DOHH2 (cell line): Measurements from ENCODE around the gene YDJC.

Experiments
- H3F3A ChIP-seq: fragments of 200-600 bp; sonication (generic), shearing (Covaris generic); 2 replicates; pipeline ENCODE4 v1.6.0; 2016; ENCODE audit warnings: antibody characterized with exemption, mild to moderate bottlenecking; ENCODE audit not compliant: control insufficient read depth, insufficient read depth
- H3K27ac ChIP-seq: fragments of 200-600 bp; sonication (generic); 2 replicates; pipeline ENCODE4 v1.5.1; 2014; ENCODE audit warnings: low read depth, mild to moderate bottlenecking, low read length, moderate library complexity
- H3K27me3 ChIP-seq: fragments of 200-600 bp; sonication (generic); 2 replicates; pipeline ENCODE4 v1.6.1; 2014; ENCODE audit warnings: mild to moderate bottlenecking, low read length, mixed read lengths; ENCODE audit not compliant: control insufficient read depth
- H3K36me3 ChIP-seq: fragments of 200-600 bp; sonication (generic); 2 replicates; pipeline ENCODE4 v1.6.1; 2014; ENCODE audit warnings: mild to moderate bottlenecking, low read length, moderate library complexity, mixed read lengths; ENCODE audit not compliant: control insufficient read depth
- H3K4me1 ChIP-seq: fragments of 200-600 bp; sonication (generic); 2 replicates; pipeline ENCODE4 v1.6.1; 2014; ENCODE audit warnings: mild to moderate bottlenecking, low read length, mixed read lengths; ENCODE audit not compliant: control insufficient read depth
- H3K4me2 ChIP-seq: fragments of 200-600 bp; sonication (generic); 2 replicates; pipeline ENCODE4 v1.6.0; 2014; ENCODE audit warnings: mild to moderate bottlenecking, low read length, moderate library complexity
- H3K4me3 ChIP-seq: fragments of 200-600 bp; sonication (generic); 2 replicates; pipeline ENCODE4 v1.5.1; 2014; ENCODE audit warnings: mild to moderate bottlenecking, low read length, mixed read lengths
- H3K79me2 ChIP-seq: fragments of 200-600 bp; sonication (generic); 2 replicates; pipeline ENCODE4 v1.6.1; 2014; ENCODE audit warnings: mild to moderate bottlenecking, low read length, mixed read lengths; ENCODE audit not compliant: control insufficient read depth
- H3K9me2 ChIP-seq: fragments of 200-600 bp; sonication (generic); replicated peaks from 2 replicates; pipeline ENCODE4 v1.6.1; 2014; ENCODE audit warnings: mild to moderate bottlenecking, low read length, mixed read lengths; ENCODE audit not compliant: control insufficient read depth
- H3K9me3 ChIP-seq: fragments of 200-600 bp; sonication (generic); 2 replicates; pipeline ENCODE4 v1.6.1; 2014; ENCODE audit warnings: antibody characterized with exemption, low read length, mixed read lengths; ENCODE audit not compliant: control insufficient read depth, insufficient read depth
- H4K20me1 ChIP-seq: fragments of 200-600 bp; sonication (generic); 2 replicates; pipeline ENCODE4 v1.6.0; 2014; ENCODE audit warnings: low read depth, mild to moderate bottlenecking, antibody characterized with exemption, low read length, moderate library complexity; ENCODE audit not compliant: control insufficient read depth, insufficient read depth
- CTCF ChIP-seq: fragments of 200-600 bp; sonication (generic); IDR thresholded peaks from one replicate; pipeline ENCODE4 v1.5.1; 2014; ENCODE audit warnings: antibody characterized with exemption, mild to moderate bottlenecking, low read depth, low read length; ENCODE audit not compliant: poor library complexity, severe bottlenecking
- EZH2phosphoT487 ChIP-seq: fragments of 200-600 bp; sonication (generic); IDR thresholded peaks from 2 replicates; pipeline ENCODE4 v1.6.1; 2017; ENCODE audit warnings: borderline replicate concordance, mild to moderate bottlenecking, antibody characterized with exemption, low read length, moderate library complexity, mixed read lengths

The YDJC gene

GRCh38 chr22:21626073-21626734 lies 3.6 kb downstream of the YDJC start:
- H3K4me1 ChIP-seq = peaks cover 55% of the 10 kb centered on the region
- peaks cover 9% of the 10 kb centered on the region; the same call in 1 of the 2 replicates for H4K20me1 ChIP-seq
- H3K27ac ChIP-seq = no peak overlapping the region
- no peaks in the 10 kb centered on the region for H3K27me3 ChIP-seq
- H3K4me3 ChIP-seq = no peak overlapping the region
- TF ChIP-seq EZH2phosphoT487 (no peak), CTCF (no peak)
- no peaks in the 10 kb centered on the region for H3K9me2 ChIP-seq
- peaks cover 49% of the 10 kb centered on the region for H3F3A ChIP-seq
- peaks cover 82% of the 10 kb centered on the region for H3K79me2 ChIP-seq
- peaks cover 73% of the 10 kb centered on the region for H3K36me3 ChIP-seq
- H3K4me2 ChIP-seq = peak overlapping the region; percentile 22
- H3K9me3 ChIP-seq = no peaks in the 10 kb centered on the region

- no peaks in the 10 kb centered on the region for H3K9me2 ChIP-seq
- H3K27me3 ChIP-seq = no peaks in the 10 kb centered on the region
- peaks cover 48% of the 10 kb centered on the region for H3K4me1 ChIP-seq
- peaks cover 9% of the 10 kb centered on the region; the same call in 1 of the 2 replicates for H4K20me1 ChIP-seq
- peaks cover 93% of the 10 kb centered on the region for H3K79me2 ChIP-seq
- no peak overlapping the region for H3K4me3 ChIP-seq
- H3K27ac ChIP-seq = peak overlapping the region; percentile 29
- TF ChIP-seq CTCF (no peak), EZH2phosphoT487 (no peak)
- H3K36me3 ChIP-seq = peaks cover 84% of the 10 kb centered on the region
- H3K9me3 ChIP-seq = no peaks in the 10 kb centered on the region
- H3K4me2 ChIP-seq = peak overlapping the region; percentile 4; the same call in 1 of the 2 replicates
- H3F3A ChIP-seq = peaks cover 46% of the 10 kb centered on the region
These were observed 4.7 kb downstream of the YDJC start for GRCh38 chr22:21624880-21625791.

- H3K4me2 ChIP-seq = no peak overlapping the region; the same call in 1 of the 2 replicates
- H3F3A ChIP-seq = peaks cover 46% of the 10 kb centered on the region
- peaks cover 9% of the 10 kb centered on the region; the same call in 1 of the 2 replicates for H4K20me1 ChIP-seq
- H3K36me3 ChIP-seq = peaks cover 80% of the 10 kb centered on the region
- peak overlapping the region; percentile 29 for H3K27ac ChIP-seq
- H3K9me3 ChIP-seq = no peaks in the 10 kb centered on the region
- TF ChIP-seq CTCF = peak; percentile 93
- no peak for TF ChIP-seq EZH2phosphoT487
- H3K4me3 ChIP-seq = no peak overlapping the region
- no peaks in the 10 kb centered on the region for H3K9me2 ChIP-seq
- no peaks in the 10 kb centered on the region for H3K27me3 ChIP-seq
- peaks cover 95% of the 10 kb centered on the region for H3K79me2 ChIP-seq
- peaks cover 47% of the 10 kb centered on the region for H3K4me1 ChIP-seq
These were observed 5.5 kb downstream of the YDJC start for GRCh38 chr22:21624120-21624879.
